Smooth muscle cell (in vitro differentiated cells): ENCODE measurements around the gene GABRA5. TPM values are rescaled to one million over a fixed set of nuclear protein-coding genes. Genes with fewer than 3 reads are reported as not detected.
"Not testable (repeated sequence)": the region's sequence is repeated elsewhere in the genome, so short reads cannot be mapped to it uniquely, and the experiment has no call there.

ENCODE experiments used
- DNase-seq: peaks from one replicate; lab custom pipeline; 2025; ENCODE audit not compliant: unreplicated experiment; lab: John Stamatoyannopoulos, UW
- H2AFZ ChIP-seq: fragments of 200-600 bp; sonication (generic); 2 replicates; pipeline ENCODE4 v1.6.0; 2016; ENCODE audit warnings: antibody characterized with exemption, low read depth, mild to moderate bottlenecking
- H3F3A ChIP-seq: fragments of 200-600 bp; sonication (generic); 2 replicates; pipeline ENCODE4 v1.6.0; 2017; ENCODE audit warnings: antibody characterized with exemption, low read depth
- H3K27ac ChIP-seq: fragments of 200-600 bp; sonication (generic); 2 replicates; pipeline ENCODE4 v1.5.1; 2016; ENCODE audit warnings: low read depth, mild to moderate bottlenecking
- H3K27me3 ChIP-seq: fragments of 200-600 bp; sonication (generic); 2 replicates; pipeline ENCODE4 v1.6.1; 2016; ENCODE audit warnings: low read depth, mild to moderate bottlenecking
- H3K36me3 ChIP-seq: fragments of 200-600 bp; sonication (generic); 2 replicates; pipeline ENCODE4 v1.5.1; 2016; ENCODE audit warnings: low read depth
- H3K4me1 ChIP-seq: fragments of 200-600 bp; sonication (generic); 2 replicates; pipeline ENCODE4 v1.5.1; 2016; ENCODE audit warnings: low read depth
- H3K4me2 ChIP-seq: fragments of 200-600 bp; sonication (generic); 2 replicates; pipeline ENCODE4 v1.6.0; 2016; ENCODE audit warnings: mild to moderate bottlenecking
- H3K4me3 ChIP-seq: fragments of 200-600 bp; sonication (generic); 2 replicates; pipeline ENCODE4 v1.5.1; 2016; ENCODE audit warnings: mild to moderate bottlenecking
- H3K79me2 ChIP-seq: fragments of 200-600 bp; sonication (generic); 2 replicates; pipeline ENCODE4 v1.6.0; 2016; ENCODE audit warnings: low read depth, mild to moderate bottlenecking
- H3K9ac ChIP-seq: fragments of 200-600 bp; sonication (generic); 2 replicates; pipeline ENCODE4 v1.6.0; 2016; ENCODE audit warnings: low read depth
- H3K9me3 ChIP-seq: fragments of 200-600 bp; sonication (generic); replicated peaks from 2 replicates; pipeline ENCODE4 v1.5.1; 2016; ENCODE audit warnings: low read depth
- H4K20me1 ChIP-seq: fragments of 200-600 bp; sonication (generic); 2 replicates; pipeline ENCODE4 v1.6.0; 2016; ENCODE audit warnings: low read depth
- CTCF ChIP-seq: fragments of 200-600 bp; sonication (generic); IDR thresholded peaks from 2 replicates; pipeline ENCODE4 v1.5.1; 2017; ENCODE audit warnings: borderline replicate concordance, mild to moderate bottlenecking, antibody characterized with exemption; ENCODE audit not compliant: insufficient read depth, poor library complexity, severe bottlenecking
- WGBS: methylation state at CpG from one replicate; pipeline ENCODE4 v1.1.7; 2016; ENCODE audit warnings: low lambda C conversion rate; 5-methylcytosine and 5-hydroxymethylcytosine counted together
- polyA plus RNA-seq: library from polyadenylated mRNA; unstranded; fragments of >200 nt; fragmentation: Nextera tagmentation; extraction: Ambion mirVana; gene quantifications from 2 replicates; pipeline ENCODE4 v1.2.1, GENCODE V29; 2016
- total RNA-seq: library from RNA; depleted of rRNA; stranded (reverse); fragments of >200 nt; gene quantifications from 2 replicates; pipeline ENCODE4 v1.2.3, GENCODE V29; 2014

GABRA5 gene
- total and polyA plus RNA-seq, 2 experiments from 2014 or later, result 0.27 TPM; not detected in 1

- WGBS, result 97% methylated on average over 32 of the region's 35 CpGs
- Histone ChIP-seq H2AFZ (no peak overlapping the region), H4K20me1 (no peaks in the 10 kb centered on the region), H3K36me3 (no peaks in the 10 kb centered on the region), H3F3A (no peaks in the 10 kb centered on the region), H3K27ac (no peak overlapping the region), H3K79me2 (no peaks in the 10 kb centered on the region), H3K4me3 (no peak overlapping the region), H3K9me3 (no peaks in the 10 kb centered on the region), H3K27me3 (no peaks in the 10 kb centered on the region), H3K9ac (no peak overlapping the region), H3K4me2 (no peak overlapping the region), H3K4me1 (no peaks in the 10 kb centered on the region)
- TF ChIP-seq CTCF, result no peak
- DNase-seq, result no peak
Measured at GRCh38 chr15:26893351-26894065, 26.6 kb downstream of the GABRA5 start.

- Histone ChIP-seq H4K20me1 (no peaks in the 10 kb centered on the region), H3F3A (no peaks in the 10 kb centered on the region), H3K36me3 (no peaks in the 10 kb centered on the region), H3K27ac (no peak overlapping the region), H3K27me3 (no peaks in the 10 kb centered on the region), H3K9ac (no peak overlapping the region), H3K9me3 (peaks cover 1% of the 10 kb centered on the region), H3K4me3 (no peak overlapping the region), H2AFZ (no peak overlapping the region), H3K4me2 (no peak overlapping the region), H3K4me1 (no peaks in the 10 kb centered on the region), H3K79me2 (no peaks in the 10 kb centered on the region)
- DNase-seq, result no peak
- no peak for TF ChIP-seq CTCF
- WGBS, result 96% methylated on average over 23 of the region's 26 CpGs
Measured at GRCh38 chr15:26894181-26894580, 27.3 kb downstream of the GABRA5 start.

GRCh38 chr15:26895346-26895745, 28.5 kb downstream of the GABRA5 start:
- over 99% methylated on average over 19 of the region's 19 CpGs for WGBS
- H3F3A ChIP-seq, result not testable (repeated sequence)

GRCh38 chr15:26899658-26900057, 32.8 kb downstream of the GABRA5 start:
- H2AFZ ChIP-seq, result no peak overlapping the region
- no peaks in the 10 kb centered on the region for H3K4me1 ChIP-seq
- no peaks in the 10 kb centered on the region for H3F3A ChIP-seq
- H3K9ac ChIP-seq, result no peak overlapping the region
- no peak for TF ChIP-seq CTCF
- H3K4me2 ChIP-seq, result no peak overlapping the region
- no peaks in the 10 kb centered on the region for H3K36me3 ChIP-seq
- H4K20me1 ChIP-seq, result no peaks in the 10 kb centered on the region
- H3K27me3 ChIP-seq, result no peaks in the 10 kb centered on the region
- WGBS, result 92% methylated on average over 3 of the region's 3 CpGs
- no peaks in the 10 kb centered on the region for H3K79me2 ChIP-seq
- DNase-seq, result no peak
- no peak overlapping the region for H3K4me3 ChIP-seq
- H3K9me3 ChIP-seq, result peaks cover 4% of the 10 kb centered on the region
- no peak overlapping the region for H3K27ac ChIP-seq

More at GRCh38 chr15:26895346-26895745, 28.5 kb downstream of the GABRA5 start:
- not testable (repeated sequence) for H2AFZ ChIP-seq, H3K9ac ChIP-seq, H3K36me3 ChIP-seq, H3K27me3 ChIP-seq, H3K9me3 ChIP-seq, H3K4me3 ChIP-seq, H4K20me1 ChIP-seq, H3K79me2 ChIP-seq, H3K27ac ChIP-seq, H3K4me1 ChIP-seq, H3K4me2 ChIP-seq, DNase-seq
